ENCODE results near the gene SLC25A48. TPM values are rescaled to one million over a fixed set of nuclear protein-coding genes. Genes with fewer than 3 reads are reported as not detected.
A peak's percentile ranks its signal among the peaks of the same experiment; 100 is the strongest.

SLC25A48 gene
- total and polyA plus RNA-seq, 11 donors: 0.38 to 8.7 (median 1.7) TPM; not detected in 6

DNA sequence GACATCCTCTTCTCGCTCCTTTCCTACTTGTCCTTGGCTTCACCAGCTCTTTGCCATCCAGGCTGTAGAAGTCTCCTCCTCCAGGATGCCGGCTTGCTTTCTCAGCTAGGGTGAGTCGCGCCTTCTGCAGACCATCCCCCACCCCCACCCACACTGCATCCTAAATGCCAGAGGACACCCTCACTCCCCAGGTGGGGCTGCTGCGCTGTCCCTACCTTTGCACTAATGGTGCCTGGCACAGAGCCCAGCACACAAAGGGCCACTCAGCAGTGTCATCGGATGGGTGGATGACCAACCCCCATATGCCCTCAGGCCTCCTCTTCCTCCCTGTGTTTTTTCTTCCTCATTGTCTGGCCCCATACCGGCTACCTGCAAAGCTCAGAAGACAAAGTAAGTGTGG, 46.3 kb downstream of the SLC25A48 start:
- peak overlapping the region in 1 of 12 donors; percentile 14 for H3K27ac ChIP-seq
- ATAC-seq (no peak), DNase-seq (no peak)
- peaks cover 0 to 42% (median 4%) of the 10 kb centered on the region in 9 donors for H3K27me3 ChIP-seq
- no peak for TF ChIP-seq POLR2A (IDR thresholded peaks at IDR 0.05)
- TF ChIP-seq, protein P1, sequence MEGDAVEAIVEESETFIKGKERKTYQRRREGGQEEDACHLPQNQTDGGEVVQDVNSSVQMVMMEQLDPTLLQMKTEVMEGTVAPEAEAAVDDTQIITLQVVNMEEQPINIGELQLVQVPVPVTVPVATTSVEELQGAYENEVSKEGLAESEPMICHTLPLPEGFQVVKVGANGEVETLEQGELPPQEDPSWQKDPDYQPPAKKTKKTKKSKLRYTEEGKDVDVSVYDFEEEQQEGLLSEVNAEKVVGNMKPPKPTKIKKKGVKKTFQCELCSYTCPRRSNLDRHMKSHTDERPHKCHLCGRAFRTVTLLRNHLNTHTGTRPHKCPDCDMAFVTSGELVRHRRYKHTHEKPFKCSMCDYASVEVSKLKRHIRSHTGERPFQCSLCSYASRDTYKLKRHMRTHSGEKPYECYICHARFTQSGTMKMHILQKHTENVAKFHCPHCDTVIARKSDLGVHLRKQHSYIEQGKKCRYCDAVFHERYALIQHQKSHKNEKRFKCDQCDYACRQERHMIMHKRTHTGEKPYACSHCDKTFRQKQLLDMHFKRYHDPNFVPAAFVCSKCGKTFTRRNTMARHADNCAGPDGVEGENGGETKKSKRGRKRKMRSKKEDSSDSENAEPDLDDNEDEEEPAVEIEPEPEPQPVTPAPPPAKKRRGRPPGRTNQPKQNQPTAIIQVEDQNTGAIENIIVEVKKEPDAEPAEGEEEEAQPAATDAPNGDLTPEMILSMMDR (IDR thresholded peaks at IDR 0.05): no peak
- no peak overlapping the region for H3K4me3 ChIP-seq
- WGBS, 4 donors: 73 to 84% (median 78%) methylated on average over 7 of the region's 7 CpGs
- H3K4me1 ChIP-seq: peaks cover 0 to 4% (median 0%) of the 10 kb centered on the region in 12 donors
- intact Hi-C loops (cut with DNase I): loop anchor here in 6 of 10 donors (10.0 kb wide), 4 partner anchors 184 to 894 kb away; no protein-coding TSS in a partner anchor
- H3K36me3 ChIP-seq: no peaks in the 10 kb centered on the region
- H3K9me3 ChIP-seq: no peaks in the 10 kb centered on the region

- H3K4me3 ChIP-seq: no peak overlapping the region
- no peaks in the 10 kb centered on the region for H3K36me3 ChIP-seq
- H3K9me3 ChIP-seq: no peaks in the 10 kb centered on the region
- no peak for DNase-seq
- peak overlapping the region in 1 of 12 donors; percentile 14 for H3K27ac ChIP-seq
- 59 to 83% (median 69%) methylated on average over 2 to 4 of the region's 4 CpGs for WGBS, 4 donors
- H3K4me1 ChIP-seq: peaks cover 0 to 4% (median 0%) of the 10 kb centered on the region in 12 donors
- intact Hi-C loops (cut with DNase I): loop anchor here in 6 of 10 donors (10.0 kb wide), 4 partner anchors 184 to 894 kb away; no protein-coding TSS in a partner anchor
- H3K27me3 ChIP-seq: peaks cover 0 to 42% (median 4%) of the 10 kb centered on the region in 9 donors
- ATAC-seq: no peak
- TF ChIP-seq, protein P1 (IDR thresholded peaks at IDR 0.05): no peak
- no peak for TF ChIP-seq POLR2A (IDR thresholded peaks at IDR 0.05)
These were observed 46.8 kb downstream of the SLC25A48 start for GRCh38 chr5:135881244-135881643.

DNA sequence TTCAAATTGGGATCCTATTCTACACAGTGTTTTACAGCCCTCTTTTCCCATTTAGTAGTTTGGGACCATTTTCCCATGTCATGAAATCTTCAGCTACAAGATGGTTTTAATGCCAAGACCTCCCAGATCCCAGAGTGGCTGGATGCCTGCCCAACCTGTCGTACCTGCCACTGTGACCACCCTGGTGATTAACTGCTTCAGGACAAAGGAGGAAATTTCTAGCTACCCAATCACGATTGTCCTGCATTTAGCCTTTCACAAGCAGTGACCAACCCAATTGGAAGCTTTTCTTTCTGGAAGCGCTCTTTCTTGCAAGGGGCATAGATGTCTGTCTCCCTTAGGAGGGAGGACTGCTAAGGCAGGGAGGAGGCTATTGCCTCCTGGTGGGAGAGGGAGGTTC, 47.4 kb downstream of the SLC25A48 start:
- intact Hi-C loops (cut with DNase I): loop anchor here in 6 of 10 donors (10.0 kb wide), 4 partner anchors 183 to 893 kb away; no protein-coding TSS in a partner anchor
- Histone ChIP-seq H3K27ac (no peak overlapping the region), H3K9me3 (no peaks in the 10 kb centered on the region), H3K27me3 (peaks cover 0 to 42% (median 4%) of the 10 kb centered on the region in 9 donors), H3K4me1 (peaks cover 0 to 4% (median 0%) of the 10 kb centered on the region in 12 donors), H3K4me3 (no peak overlapping the region), H3K36me3 (no peaks in the 10 kb centered on the region)
- TF ChIP-seq, protein P1 (IDR thresholded peaks at IDR 0.05): no peak
- no peak for TF ChIP-seq POLR2A (IDR thresholded peaks at IDR 0.05)
- DNase-seq: no peak
- 53 to 74% (median 70%) methylated on average over 3 of the region's 3 CpGs for WGBS, 4 donors
- no peak for ATAC-seq

DNA sequence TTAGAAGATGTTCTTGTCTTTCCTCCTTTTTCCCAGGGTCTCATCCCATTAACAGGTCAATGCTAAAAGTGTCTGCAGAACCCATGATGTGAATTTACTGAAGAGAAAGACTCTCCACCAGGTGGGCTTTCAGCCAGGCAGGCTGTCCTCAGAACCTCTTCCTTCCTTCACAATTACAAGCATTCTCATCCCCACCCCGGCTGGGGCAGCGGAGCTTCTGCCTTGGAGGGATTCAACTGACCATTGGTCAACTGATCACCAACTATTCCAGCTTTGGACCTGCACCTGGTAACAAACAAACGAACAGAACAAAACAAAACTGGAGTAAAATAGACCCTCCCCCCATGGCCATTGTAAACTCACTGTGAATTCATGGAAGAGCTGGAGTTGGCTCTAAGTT, 48.6 kb downstream of the SLC25A48 start:
- ATAC-seq: no peak
- 67 to 79% (median 73%) methylated on average over 3 of the region's 3 CpGs for WGBS, 4 donors
- Histone ChIP-seq H3K36me3 (no peaks in the 10 kb centered on the region), H3K4me1 (peaks cover 0 to 5% (median 0%) of the 10 kb centered on the region in 12 donors), H3K9me3 (no peaks in the 10 kb centered on the region), H3K27me3 (peaks cover 0 to 48% (median 4%) of the 10 kb centered on the region in 9 donors), H3K27ac (no peak overlapping the region), H3K4me3 (no peak overlapping the region)
- TF ChIP-seq, protein P1 (IDR thresholded peaks at IDR 0.05): no peak
- TF ChIP-seq POLR2A (IDR thresholded peaks at IDR 0.05): no peak
- DNase-seq: no peak
- intact Hi-C loops (cut with DNase I): loop anchor here in 6 of 10 donors (10.0 kb wide), 4 partner anchors 182 to 892 kb away; no protein-coding TSS in a partner anchor

All from heart left ventricle (tissue), 16 donors.